Measurements from ENCODE around the gene PAAF1. TPM values are rescaled to one million over a fixed set of nuclear protein-coding genes. Genes with fewer than 3 reads are reported as not detected.

The PAAF1 gene
- total and polyA plus RNA-seq, 2 experiments from 2014 or later = 13.6 to 18.1 TPM

GRCh38 chr11:73950869-73951710 lies 74.3 kb downstream of the PAAF1 start, which contains the start of gene DNAJB13:
DNAJB13 (plus strand) TSS chr11:73951026; CDS start chr11:73951070, 44 bp downstream.
- H3K27ac ChIP-seq (ENCODE audit: low read depth) = no peak within 1 kb of the TSS
- no peak within 1 kb of the TSS for H2AFZ ChIP-seq
- Mint-ChIP-seq H3K4me1 (no peaks in the 10 kb centered on the region; the same call in 2 of the 3 replicates), H3K4me3 (no peak within 1 kb of the TSS), H3K27me3 (ENCODE audit: insufficient read depth, low read depth, poor library complexity) (peaks cover 4% of the 10 kb centered on the region), H3K9me3 (peaks cover 7% of the 10 kb centered on the region; the same call in 2 of the 3 replicates), H3K36me3 (ENCODE audit: low read depth) (no peaks in the 10 kb centered on the region), H3K27ac (no peak within 1 kb of the TSS)
- H3K27me3 ChIP-seq (ENCODE audit: insufficient read depth) = no peaks in the 10 kb centered on the region
- peak; percentile 100 for ATAC-seq
- no peaks in the 10 kb centered on the region for H3K9me2 ChIP-seq (ENCODE audit: insufficient read depth)
- peaks cover 3% of the 10 kb centered on the region; the same call in 1 of the 2 replicates for H3K4me1 ChIP-seq (ENCODE audit: insufficient read depth)
- peak; percentile 88 for DNase-seq (ENCODE audit: low spot score)
- no peak within 1 kb of the TSS for H3K4me3 ChIP-seq
- TF ChIP-seq CREB1 (CRISPR knock-in tag; IDR thresholded peaks at IDR 0.05; ENCODE audit: low read depth) (no peak), ZNF462 (CRISPR knock-in tag; IDR thresholded peaks at IDR 0.05) (no peak), REST (IDR thresholded peaks at IDR 0.05; ENCODE audit: unreplicated experiment) (no peak), NANOG (IDR thresholded peaks at IDR 0.05; ENCODE audit: borderline replicate concordance) (no peak), ZNF114 (CRISPR knock-in tag; IDR thresholded peaks at IDR 0.05) (no peak), ETS1 (IDR thresholded peaks at IDR 0.05) (no peak), EZH2phosphoT487 (IDR thresholded peaks at IDR 0.05; ENCODE audit: unreplicated experiment) (no peak), ZNF331 (CRISPR knock-in tag; IDR thresholded peaks at IDR 0.05; ENCODE audit: low read depth) (no peak), EZH2 (IDR thresholded peaks at IDR 0.05; ENCODE audit: low read depth, unreplicated experiment) (no peak), CTCF (conservative IDR thresholded peaks at IDR 0.05; ENCODE audit: low read depth in 2 of 2) (no peak), POLR2AphosphoS5 (IDR thresholded peaks at IDR 0.05; ENCODE audit: low read depth) (no peak), JUNB (IDR thresholded peaks at IDR 0.05; ENCODE audit: unreplicated experiment) (no peak), STAT1 (IDR thresholded peaks at IDR 0.05; ENCODE audit: unreplicated experiment) (no peak)
- no peaks in the 10 kb centered on the region for H4K20me1 ChIP-seq (replicated peaks; ENCODE audit: insufficient read depth)
- no peaks in the 10 kb centered on the region for H3K36me3 ChIP-seq (ENCODE audit: insufficient read depth)
- no peaks in the 10 kb centered on the region for H3K79me2 ChIP-seq (replicated peaks; ENCODE audit: insufficient read depth)
- H3K4me2 ChIP-seq = no peak within 1 kb of the TSS
- no peaks in the 10 kb centered on the region for H3F3A ChIP-seq (replicated peaks; ENCODE audit: low read depth)
